Transverse colon (tissue), 4 donors: Measurements from ENCODE around the gene ISX. TPM values are rescaled to one million over a fixed set of nuclear protein-coding genes. Genes with fewer than 3 reads are reported as not detected.

Source experiments
- DNase-seq: peaks from one replicate; pipeline ENCODE4 v3.0.0-alpha.2; 2019
- H3K27ac ChIP-seq, 4 donors: fragments of 200-600 bp; sonication (generic); 2 replicates each; pipeline ENCODE4 v1.5.1; 2016 to 2018; ENCODE audit warnings: inconsistent platforms in 4 of 4
- H3K27me3 ChIP-seq: fragments of 200-600 bp; sonication (generic); 2 replicates; pipeline ENCODE4 v1.5.1; 2017; ENCODE audit warnings: inconsistent platforms
- H3K36me3 ChIP-seq, 4 donors: fragments of 200-600 bp; sonication (generic); 2 replicates each; pipeline ENCODE4 v1.5.1; 2017 to 2019; ENCODE audit warnings: inconsistent platforms in 4 of 4
- H3K4me1 ChIP-seq, 4 donors: fragments of 200-600 bp; sonication (generic); 2 replicates each; pipeline ENCODE4 v1.5.1; 2017 to 2020; ENCODE audit warnings: inconsistent platforms in 4 of 4
- H3K4me3 ChIP-seq, 4 donors: fragments of 200-600 bp; sonication (generic); 1 replicate in 1 of 4; 2 replicates in 3 of 4; pipeline versions ENCODE4 v1.5.1 to v1.6.1; 2017 to 2019; ENCODE audit warnings: inconsistent platforms in 4 of 4
- H3K9me3 ChIP-seq, 2 donors: fragments of 200-600 bp; sonication (generic); 2 replicates each; pipeline ENCODE4 v1.5.1; 2017 to 2019; ENCODE audit warnings: inconsistent platforms in 2 of 2
- EP300 ChIP-seq: sonication (generic); formaldehyde crosslinking; IDR thresholded peaks from one replicate; pipeline ENCODE4 v1.6.1; 2017; ENCODE audit warnings: antibody characterized with exemption, low read depth
- POLR2A ChIP-seq: fragments of 450-650 bp; IDR thresholded peaks from one replicate; pipeline ENCODE4 v1.6.1; 2016; ENCODE audit warnings: antibody characterized with exemption, mild to moderate bottlenecking, moderate library complexity
- POLR2AphosphoS5 ChIP-seq, 3 donors: sonication (generic); formaldehyde crosslinking; IDR thresholded peaks; one replicate each; pipeline ENCODE4 v1.6.1; 2016; ENCODE audit warnings: antibody characterized with exemption in 3 of 3
- WGBS, 2 donors: methylation state at CpG; one replicate each; pipeline ENCODE4 v1.1.5; 2018; ENCODE audit warnings: low coverage in 1 of 2; 5-methylcytosine and 5-hydroxymethylcytosine counted together
- in situ Hi-C, 4 donors: fragments of 200-750 bp; cut with MboI; loops; one replicate each; pipeline versions ENCODE4 v1.15.0 to v1.15.1; 2017; ENCODE audit warnings: low sequenced_read_pairs in 3 of 4, low pct_ligation_motif_present in 1 of 4, low pct_unique_long_range_greater_than_20kb in 1 of 4
- intact Hi-C: fragments of 100-400 bp; cut with DNase I; formaldehyde crosslinking; loops from one replicate; pipeline ENCODE4 v1.15.1; 2023; ENCODE audit warnings: low total_unique reads
- total RNA-seq, 4 donors: library from RNA; depleted of rRNA; stranded (reverse); fragments of >200 nt; gene quantifications; one replicate each; pipeline ENCODE4 v1.1.0, GENCODE V29; 2016
- TF ChIP-seq, protein P1 (sequence below), 5 experiments: fragments of 200-600 bp in 3 of 5; fragments of 450-650 bp in 2 of 5; sonication (generic) in 3 of 5; IDR thresholded peaks; 1 replicate in 2 of 5; 2 replicates in 3 of 5; pipeline ENCODE4 v1.5.1; 2016 to 2017; ENCODE audit warnings: antibody characterized with exemption in 5 of 5, inconsistent platforms in 3 of 5, mild to moderate bottlenecking in 2 of 5, moderate library complexity in 1 of 5

Gene ISX
- total RNA-seq, 4 donors from 2014 or later, result 32.6 to 159 (median 84.4) TPM

- intact Hi-C loops, result no loop called here
- no peak for TF ChIP-seq POLR2A
- no peak for TF ChIP-seq POLR2AphosphoS5 (IDR thresholded peaks at IDR 0.05)
- TF ChIP-seq, protein P1, sequence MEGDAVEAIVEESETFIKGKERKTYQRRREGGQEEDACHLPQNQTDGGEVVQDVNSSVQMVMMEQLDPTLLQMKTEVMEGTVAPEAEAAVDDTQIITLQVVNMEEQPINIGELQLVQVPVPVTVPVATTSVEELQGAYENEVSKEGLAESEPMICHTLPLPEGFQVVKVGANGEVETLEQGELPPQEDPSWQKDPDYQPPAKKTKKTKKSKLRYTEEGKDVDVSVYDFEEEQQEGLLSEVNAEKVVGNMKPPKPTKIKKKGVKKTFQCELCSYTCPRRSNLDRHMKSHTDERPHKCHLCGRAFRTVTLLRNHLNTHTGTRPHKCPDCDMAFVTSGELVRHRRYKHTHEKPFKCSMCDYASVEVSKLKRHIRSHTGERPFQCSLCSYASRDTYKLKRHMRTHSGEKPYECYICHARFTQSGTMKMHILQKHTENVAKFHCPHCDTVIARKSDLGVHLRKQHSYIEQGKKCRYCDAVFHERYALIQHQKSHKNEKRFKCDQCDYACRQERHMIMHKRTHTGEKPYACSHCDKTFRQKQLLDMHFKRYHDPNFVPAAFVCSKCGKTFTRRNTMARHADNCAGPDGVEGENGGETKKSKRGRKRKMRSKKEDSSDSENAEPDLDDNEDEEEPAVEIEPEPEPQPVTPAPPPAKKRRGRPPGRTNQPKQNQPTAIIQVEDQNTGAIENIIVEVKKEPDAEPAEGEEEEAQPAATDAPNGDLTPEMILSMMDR (IDR thresholded peaks at IDR 0.05), result no peak
- no peak for TF ChIP-seq EP300
- H3K36me3 ChIP-seq, result no peaks in the 10 kb centered on the region
- DNase-seq, result no peak
- in situ Hi-C loops, result no loop called here
- H3K27ac ChIP-seq, result no peak overlapping the region
- WGBS, 2 donors, result 74 to 99% methylated on average over 3 of the region's 3 CpGs
- H3K4me3 ChIP-seq, result no peak overlapping the region
- H3K27me3 ChIP-seq, result no peaks in the 10 kb centered on the region
- H3K9me3 ChIP-seq, result peaks cover 0 to 2% of the 10 kb centered on the region in 2 donors
- peaks cover 0 to 2% (median under 1%) of the 10 kb centered on the region in 4 donors for H3K4me1 ChIP-seq
Measured at GRCh38 chr22:35059632-35060031, 6.3 kb upstream of the ISX start.

- 93% methylated on average over 1 of the region's 1 CpG; no CpG with 5 or more reads in 1 of the 2 donors for WGBS, 2 donors
- Histone ChIP-seq H3K27me3 (no peaks in the 10 kb centered on the region), H3K9me3 (no peaks in the 10 kb centered on the region), H3K4me3 (no peak overlapping the region), H3K36me3 (no peaks in the 10 kb centered on the region), H3K4me1 (peaks cover 0 to 11% (median 10%) of the 10 kb centered on the region in 4 donors), H3K27ac (peak overlapping the region in 3 of 4 donors; percentile 79 to 91 (median 89))
- DNase-seq, result peak; percentile 22
- intact Hi-C loops, result no loop called here
- in situ Hi-C loops, result no loop called here
- no peak for TF ChIP-seq POLR2AphosphoS5 (IDR thresholded peaks at IDR 0.05)
Measured at GRCh38 chr22:35064664-35065063, 1.3 kb upstream of the ISX start.

- Histone ChIP-seq H3K9me3 (no peaks in the 10 kb centered on the region), H3K4me3 (peak overlapping the region in 1 of 4 donors; percentile 67), H3K27me3 (no peaks in the 10 kb centered on the region), H3K36me3 (no peaks in the 10 kb centered on the region), H3K4me1 (peaks cover 0 to 12% (median 11%) of the 10 kb centered on the region in 4 donors), H3K27ac (peak overlapping the region; percentile 67 to 91 (median 84))
- 33% methylated on average over 1 of the region's 1 CpG; no CpG with 5 or more reads in 1 of the 2 donors for WGBS, 2 donors
- intact Hi-C loops, result no loop called here
- DNase-seq, result no peak
- in situ Hi-C loops, result no loop called here
- TF ChIP-seq EP300 (no peak), POLR2A (no peak)
- TF ChIP-seq, protein P1 (IDR thresholded peaks at IDR 0.05), result no peak
Measured at GRCh38 chr22:35065183-35065582, 775 bp upstream of the ISX start.

DNA sequence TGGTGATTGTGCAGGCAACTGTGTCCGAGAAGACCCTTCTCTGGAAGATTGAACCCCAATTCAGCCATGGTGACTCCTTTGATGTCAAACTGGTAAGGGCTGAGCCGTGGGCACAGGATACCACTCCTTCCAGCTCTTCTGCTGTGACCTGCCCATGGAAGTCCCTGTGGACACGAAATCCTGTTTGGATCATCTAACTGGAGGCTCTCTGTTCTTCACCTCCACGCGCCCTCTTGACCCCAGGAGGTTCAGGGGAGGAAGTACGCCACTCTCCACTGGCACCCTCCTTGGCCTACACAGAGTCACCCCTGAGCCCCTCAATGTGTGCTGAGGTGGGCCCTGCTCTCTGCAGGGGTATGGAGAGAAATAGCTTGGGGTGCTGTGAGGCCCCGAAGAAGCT, 810 bp downstream of the ISX start:
- intact Hi-C loops (no loop called here), in situ Hi-C loops (no loop called here)
- peak overlapping the region in 3 of 4 donors; percentile 33 to 67 (median 56) for H3K4me3 ChIP-seq
- no peak for DNase-seq
- no peaks in the 10 kb centered on the region for H3K9me3 ChIP-seq
- no peak for TF ChIP-seq EP300
- no peak for TF ChIP-seq POLR2AphosphoS5 (IDR thresholded peaks at IDR 0.05)
- no peak for TF ChIP-seq POLR2A
- TF ChIP-seq, protein P1 (IDR thresholded peaks at IDR 0.05), result no peak
- 56 to 60% methylated on average over 1 to 7 of the region's 7 CpGs for WGBS, 2 donors
- no peaks in the 10 kb centered on the region for H3K36me3 ChIP-seq
- H3K27me3 ChIP-seq, result no peaks in the 10 kb centered on the region
- H3K27ac ChIP-seq, result peak overlapping the region; percentile 67 to 91 (median 84)
- peaks cover 0 to 26% (median 18%) of the 10 kb centered on the region in 4 donors for H3K4me1 ChIP-seq

DNA sequence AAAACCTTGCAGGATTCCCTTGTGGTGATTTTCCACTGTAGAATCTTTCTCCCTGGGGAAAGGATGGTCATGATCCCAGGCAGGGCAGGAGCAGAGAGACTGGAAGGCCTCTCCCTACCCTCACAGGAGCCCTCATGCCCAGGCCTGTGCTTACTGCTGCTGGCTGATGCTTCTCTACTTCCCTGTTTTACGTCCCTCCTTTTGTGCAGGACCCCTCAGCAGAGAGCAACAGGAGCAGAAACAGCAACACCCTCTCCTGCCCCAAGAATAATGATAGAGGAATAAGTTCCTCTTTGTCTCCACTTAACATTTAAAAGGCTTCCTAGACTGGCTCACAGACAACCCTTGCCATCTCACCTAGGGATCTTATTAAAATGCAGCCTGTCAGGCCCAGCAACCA, 3.6 kb downstream of the ISX start:
- Histone ChIP-seq H3K4me3 (peak overlapping the region in 3 of 4 donors; percentile 33 to 67 (median 56)), H3K9me3 (no peaks in the 10 kb centered on the region), H3K27ac (peak overlapping the region in 1 of 4 donors; percentile 5), H3K36me3 (no peaks in the 10 kb centered on the region), H3K4me1 (peaks cover 0 to 29% (median 17%) of the 10 kb centered on the region in 4 donors), H3K27me3 (no peaks in the 10 kb centered on the region)
- DNase-seq, result no peak
- TF ChIP-seq, protein P1 (IDR thresholded peaks at IDR 0.05), result no peak
- TF ChIP-seq POLR2AphosphoS5 (IDR thresholded peaks at IDR 0.05), result no peak
- TF ChIP-seq POLR2A, result no peak
- TF ChIP-seq EP300, result no peak
- in situ Hi-C loops, result no loop called here
- 38 to 58% methylated on average over 1 of the region's 1 CpG for WGBS, 2 donors
- intact Hi-C loops, result no loop called here
